ENCODE results near the gene GPR31. TPM values are rescaled to one million over a fixed set of nuclear protein-coding genes. Genes with fewer than 3 reads are reported as not detected.

The GPR31 gene
- total and polyA plus RNA-seq, 9 of the 15 experiments (the other 6 are each of a cell fraction or from before 2014, with no cell fraction given), result not detected

DNA sequence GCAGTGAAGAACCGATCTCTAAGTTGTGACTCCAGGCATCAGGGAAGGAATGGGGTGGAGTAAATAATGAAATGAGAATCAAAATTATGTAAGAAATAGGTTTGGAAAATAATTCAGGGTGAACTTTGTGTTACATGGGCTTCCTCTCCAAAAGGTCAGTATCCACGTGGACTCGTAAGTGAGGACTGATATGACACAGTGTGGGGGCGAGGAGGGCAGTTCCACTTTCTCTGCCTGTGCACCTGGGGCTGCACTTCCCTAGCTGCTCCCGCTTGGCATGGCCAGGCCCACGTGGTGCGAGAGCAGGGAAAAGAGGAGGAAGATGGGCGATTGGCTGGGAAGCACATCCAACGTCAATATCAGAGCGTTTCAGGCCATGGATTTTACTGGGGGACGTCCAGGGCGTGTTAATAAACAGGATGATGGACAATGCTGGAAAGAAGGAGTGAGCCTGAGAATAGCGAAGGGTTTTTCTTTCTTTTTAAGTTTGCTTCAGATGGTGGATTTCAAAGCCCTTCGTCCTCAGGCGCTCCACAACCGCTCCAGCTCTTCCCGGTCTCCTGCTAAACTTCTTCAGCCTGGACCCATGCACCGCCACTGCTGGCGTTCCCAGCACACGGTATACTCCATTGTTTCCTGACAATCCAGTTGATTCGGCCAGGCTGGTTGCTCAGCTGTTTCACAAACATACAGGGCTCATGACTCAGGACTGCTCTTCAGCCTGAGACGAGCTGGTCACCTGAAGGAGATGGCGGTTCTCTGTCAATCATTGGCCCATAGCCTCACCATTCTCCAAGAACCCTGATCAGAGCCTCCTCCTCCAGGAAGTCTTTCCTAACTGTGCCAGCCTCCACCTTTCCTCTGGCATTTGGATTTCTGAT lies 23.1 kb downstream of the GPR31 start:
- WGBS (ENCODE audit: insufficient coverage, low coverage, missing lambda C conversion rate), result 1% methylated on average over 23 of the region's 23 CpGs
- Histone ChIP-seq H3K4me3 (no peak overlapping the region), H3K79me2 (ENCODE audit: control insufficient read depth, insufficient read depth, low read length) (no peaks in the 10 kb centered on the region), H3K4me2 (ENCODE audit: insufficient read depth, low read length) (no peak overlapping the region), H3K9me3 (replicated peaks; ENCODE audit: control insufficient read depth, insufficient read depth, low read depth, low read length) (no peaks in the 10 kb centered on the region), H3K9me1 (ENCODE audit: control insufficient read depth, insufficient read depth, low read length) (no peaks in the 10 kb centered on the region), H2AFZ (ENCODE audit: low read depth, low read length) (no peak overlapping the region), H4K20me1 (replicated peaks; ENCODE audit: control insufficient read depth, insufficient read depth, low read length) (0 out of 2 replicates have a peak, but pooled peaks cover 2% of the 10 kb centered on the region), H3K9ac (ENCODE audit: insufficient read depth in 1 of 2, low read depth in 2 of 2, low read length in 2 of 2) (no peak overlapping the region), H3K4me1 (replicated peaks in 1 of 2; ENCODE audit: control insufficient read depth in 2 of 2, insufficient read depth in 2 of 2, low read length in 2 of 2) (no peaks in the 10 kb centered on the region), H3K27me3 (ENCODE audit: control insufficient read depth in 2 of 2, insufficient read depth in 2 of 2, low read length in 2 of 2) (peaks cover 50 to 53% of the 10 kb centered on the region in 2 experiments), H3K27ac (ENCODE audit: extremely low read depth, low read depth, low read length) (no peak overlapping the region), H3K36me3 (ENCODE audit: control insufficient read depth, insufficient read depth, low read length) (no peaks in the 10 kb centered on the region)
- in situ Hi-C loops (cut with MboI) (loop anchor here (5.0 kb wide), 1 partner anchor 357 kb away; no protein-coding TSS in a partner anchor), intact Hi-C loops (cut with micrococcal nuclease) (no loop called here)
- no peak for TF ChIP-seq PHF21A (IDR thresholded peaks at IDR 0.05; ENCODE audit: borderline replicate concordance, low read depth)
- TF ChIP-seq, protein P1, sequence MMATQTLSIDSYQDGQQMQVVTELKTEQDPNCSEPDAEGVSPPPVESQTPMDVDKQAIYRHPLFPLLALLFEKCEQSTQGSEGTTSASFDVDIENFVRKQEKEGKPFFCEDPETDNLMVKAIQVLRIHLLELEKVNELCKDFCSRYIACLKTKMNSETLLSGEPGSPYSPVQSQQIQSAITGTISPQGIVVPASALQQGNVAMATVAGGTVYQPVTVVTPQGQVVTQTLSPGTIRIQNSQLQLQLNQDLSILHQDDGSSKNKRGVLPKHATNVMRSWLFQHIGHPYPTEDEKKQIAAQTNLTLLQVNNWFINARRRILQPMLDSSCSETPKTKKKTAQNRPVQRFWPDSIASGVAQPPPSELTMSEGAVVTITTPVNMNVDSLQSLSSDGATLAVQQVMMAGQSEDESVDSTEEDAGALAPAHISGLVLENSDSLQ (IDR thresholded peaks at IDR 0.05), result peak; percentile 39
- CTCF ChIA-PET (ENCODE audit: low intra/inter-chr PET ratio), result no interaction called here
- POLR2A ChIA-PET, result interaction anchor here (0.9 kb wide), 1 partner anchor 27 kb away, joined by 3 read pairs; no protein-coding TSS in a partner anchor
- no peak for ATAC-seq
- DNase-seq (ENCODE audit: extremely low read depth in 1 of 4, low spot score in 3 of 4), result no peak
- FAIRE-seq, result no peak
- no TSS peak for BruUV-seq (replicated peaks)

Data from K562 (cell line).